GM21526 (cell line): Measurements from ENCODE around the gene MCUB.
"Not testable (repeated sequence)": the region's sequence is repeated elsewhere in the genome, so short reads cannot be mapped to it uniquely, and the experiment has no call there.

Experiments used
- ATAC-seq: cut with Tn5 transposase; IDR thresholded peaks from one replicate; pipeline ENCODE4 v1.9.1; 2021; ENCODE audit warnings: moderate library complexity; ENCODE audit not compliant: unreplicated experiment, low FRiP score

MCUB gene, protein sequence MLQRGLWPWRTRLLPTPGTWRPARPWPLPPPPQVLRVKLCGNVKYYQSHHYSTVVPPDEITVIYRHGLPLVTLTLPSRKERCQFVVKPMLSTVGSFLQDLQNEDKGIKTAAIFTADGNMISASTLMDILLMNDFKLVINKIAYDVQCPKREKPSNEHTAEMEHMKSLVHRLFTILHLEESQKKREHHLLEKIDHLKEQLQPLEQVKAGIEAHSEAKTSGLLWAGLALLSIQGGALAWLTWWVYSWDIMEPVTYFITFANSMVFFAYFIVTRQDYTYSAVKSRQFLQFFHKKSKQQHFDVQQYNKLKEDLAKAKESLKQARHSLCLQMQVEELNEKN

DNA sequence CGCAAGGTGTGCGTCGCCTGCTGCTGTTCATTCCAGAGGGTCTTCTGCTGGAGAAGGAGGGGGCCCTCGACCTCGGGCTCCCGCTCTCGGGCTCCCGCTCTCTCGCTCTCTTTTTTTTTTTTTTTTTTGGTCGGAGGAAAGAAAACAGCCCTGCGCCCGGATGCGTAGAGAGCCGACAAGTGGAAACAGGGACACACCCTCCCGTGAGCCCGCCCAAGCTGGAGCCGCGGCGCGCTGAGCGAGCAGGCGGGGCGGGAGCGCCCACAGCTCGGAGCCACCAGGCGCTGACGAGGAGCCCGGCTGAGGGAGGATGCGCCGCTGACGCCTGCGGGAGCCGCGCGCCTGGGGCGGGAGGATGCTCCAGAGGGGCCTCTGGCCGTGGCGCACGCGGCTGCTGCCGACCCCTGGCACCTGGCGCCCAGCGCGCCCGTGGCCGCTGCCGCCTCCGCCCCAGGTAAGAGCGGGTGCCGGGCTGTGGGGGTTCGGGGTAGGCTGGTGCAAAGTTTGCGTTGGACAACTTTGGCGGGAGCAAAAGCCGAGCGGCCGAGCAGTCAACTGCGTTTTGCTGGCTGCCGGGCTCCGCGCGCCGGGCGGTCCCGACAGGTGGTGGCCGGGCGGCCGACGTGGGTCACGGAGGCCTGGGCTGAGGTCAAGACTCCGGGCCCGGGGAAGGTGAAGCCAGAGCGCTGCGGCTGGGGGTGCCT, at the start of gene MCUB:
Gene MCUB (plus strand): TSS at position 264 of the 704 bp plus-strand sequence. CDS start 92 bp downstream, at position 356.
- ATAC-seq, result peak; percentile 87

DNA sequence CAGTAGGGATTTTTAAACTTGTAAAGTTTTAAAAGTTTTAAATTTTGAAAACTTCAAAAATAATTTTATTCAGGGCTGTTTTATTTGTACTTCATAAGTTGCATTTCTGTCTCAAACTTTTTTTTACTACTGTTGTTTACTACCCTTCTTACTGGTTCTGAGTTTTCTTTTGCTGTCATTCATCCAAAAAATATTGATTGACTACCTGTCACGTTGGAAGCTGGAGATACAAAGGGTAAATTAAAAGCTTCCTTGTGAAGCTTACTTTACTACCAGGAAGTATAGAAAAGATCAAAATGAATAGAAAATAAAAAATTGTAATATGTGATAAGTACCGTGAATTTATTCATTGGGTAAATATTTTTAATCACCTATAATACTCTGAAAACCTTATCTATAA, 49.4 kb upstream of the MCUB start:
- no peak for ATAC-seq

- ATAC-seq, result no peak
Measured at GRCh38 chr4:109511414-109511813, 48.6 kb upstream of the MCUB start.

- ATAC-seq, result not testable (repeated sequence)
Measured at GRCh38 chr4:109513368-109513767, 46.7 kb upstream of the MCUB start.

GRCh38 chr4:109532182-109532581, 27.9 kb upstream of the MCUB start:
- no peak for ATAC-seq

DNA sequence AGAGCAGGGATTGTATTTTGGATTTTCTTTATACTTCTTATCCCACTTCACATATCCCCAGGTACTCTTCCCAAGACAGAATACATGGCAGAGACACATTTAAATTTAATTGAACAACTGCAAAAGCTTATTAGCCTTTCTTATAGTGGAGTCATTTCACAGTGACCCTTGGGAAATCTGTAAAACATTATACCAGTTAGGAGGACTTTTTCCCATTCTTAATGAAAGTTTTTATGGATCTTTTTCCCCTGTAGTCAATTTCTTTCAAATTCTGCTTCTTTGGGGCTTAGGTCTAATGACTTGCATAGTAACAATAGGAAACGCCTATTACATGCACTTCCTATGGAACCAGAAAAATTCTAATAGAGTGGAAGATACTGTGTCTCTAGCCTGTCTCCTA, 14.6 kb upstream of the MCUB start:
- no peak for ATAC-seq

DNA sequence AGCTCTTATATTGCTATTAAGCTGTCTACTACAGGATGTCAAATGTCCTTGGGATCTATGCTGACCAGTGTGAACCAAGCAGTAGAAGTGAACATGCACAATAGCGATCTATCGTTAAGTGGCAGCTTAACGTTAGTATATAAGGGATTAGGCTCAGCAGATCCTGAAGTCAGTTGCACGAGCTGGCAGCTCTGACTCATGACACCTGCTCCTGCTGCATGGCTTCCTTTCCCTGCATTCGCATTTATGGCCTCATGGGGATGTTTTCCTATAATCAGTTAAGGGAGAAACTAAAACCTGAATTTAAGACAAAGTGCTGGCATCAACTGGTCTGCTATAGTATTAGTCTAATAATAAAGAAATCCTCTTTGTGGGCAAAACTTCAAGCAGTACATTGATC, 12.7 kb upstream of the MCUB start:
- ATAC-seq, result no peak

GRCh38 chr4:109548655-109549054, 11.4 kb upstream of the MCUB start:
- ATAC-seq, result no peak

GRCh38 chr4:109552237-109552636, 7.8 kb upstream of the MCUB start:
- ATAC-seq, result no peak

DNA sequence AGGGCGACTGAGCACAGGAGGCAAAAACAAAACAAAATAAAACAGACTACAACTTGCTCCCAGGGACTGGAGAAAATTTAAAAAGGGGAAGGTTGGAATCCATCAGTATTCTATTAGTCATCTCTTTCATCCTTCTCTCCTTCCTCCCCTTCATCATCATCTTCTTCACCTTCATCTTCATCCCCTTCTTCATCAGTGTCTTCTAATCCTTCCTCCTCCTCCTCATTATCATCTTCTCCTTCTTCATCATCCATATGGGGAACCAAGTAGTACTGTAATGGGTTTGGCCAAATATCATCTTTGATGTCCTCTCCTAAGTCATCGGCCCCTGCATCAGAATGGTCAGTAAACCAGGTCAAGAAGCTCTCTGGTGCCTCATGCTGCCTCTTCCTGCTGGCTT, 6.9 kb upstream of the MCUB start:
- ATAC-seq, result no peak

- no peak for ATAC-seq
Measured at GRCh38 chr4:109554971-109555370, 5.1 kb upstream of the MCUB start.

DNA sequence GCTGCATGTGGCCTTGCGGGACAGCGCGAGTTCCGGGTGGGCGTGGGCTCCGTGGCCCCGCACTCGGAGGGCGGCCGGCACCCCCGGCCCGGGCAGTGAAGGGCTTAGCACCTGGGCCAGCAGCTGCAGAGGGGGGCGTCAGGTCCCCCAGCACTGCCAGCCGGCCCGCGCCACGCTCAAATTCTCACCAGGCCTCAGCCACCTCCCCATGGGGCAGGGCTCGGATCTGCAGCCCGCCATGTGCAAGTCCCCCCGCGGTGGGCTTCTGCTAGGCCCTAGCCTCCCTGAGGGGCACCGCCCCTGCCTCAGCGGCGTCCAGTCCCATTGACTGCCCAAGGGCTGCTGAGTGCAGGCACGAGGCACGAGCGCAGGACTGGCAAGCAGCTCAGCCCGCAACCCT, 2.6 kb upstream of the MCUB start:
- no peak for ATAC-seq

DNA sequence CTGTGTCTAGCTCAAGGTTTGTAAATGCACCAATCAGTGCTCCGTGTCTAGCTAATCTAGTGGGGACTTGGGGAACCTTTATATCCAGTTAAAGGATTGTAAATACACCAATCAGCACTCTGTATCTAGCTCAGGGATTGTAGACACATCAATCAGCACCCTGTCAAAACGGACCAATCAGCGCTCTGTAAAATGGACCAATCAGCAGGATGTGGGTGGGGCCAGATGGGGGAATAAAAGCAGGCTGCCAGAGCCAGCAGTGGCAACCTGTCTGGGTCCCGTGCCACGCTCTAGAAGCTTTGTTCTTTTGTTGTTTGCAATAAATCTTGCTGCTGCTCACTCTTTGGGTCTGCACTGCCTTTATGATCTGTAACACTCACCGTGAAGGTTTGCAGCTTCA, 2.0 kb upstream of the MCUB start:
- ATAC-seq, result not testable (repeated sequence)

DNA sequence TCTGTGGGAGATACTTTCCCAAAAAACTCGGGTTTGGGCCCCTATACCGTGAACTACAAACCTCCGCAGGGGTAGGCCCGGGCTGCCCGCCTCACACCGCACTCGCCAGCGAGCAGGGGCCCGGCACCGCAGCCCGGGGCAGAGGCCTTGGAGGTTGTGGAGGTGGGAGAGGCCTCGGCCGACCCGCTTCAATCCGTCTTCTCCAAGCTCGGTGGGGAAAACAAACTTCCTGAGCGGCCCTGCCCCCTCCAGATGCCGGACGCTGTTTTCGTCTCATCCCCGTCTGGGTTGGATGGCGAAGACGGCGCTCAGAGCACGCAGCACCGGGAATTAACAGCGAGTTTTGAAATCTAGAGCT, 442 bp upstream of the MCUB start:
- ATAC-seq, result peak; percentile 15

- peak; percentile 75 for ATAC-seq
Measured at GRCh38 chr4:109560687-109561461, 828 bp downstream of the MCUB start.

- ATAC-seq, result no peak
Measured at GRCh38 chr4:109562457-109563239, 2.6 kb downstream of the MCUB start.

DNA sequence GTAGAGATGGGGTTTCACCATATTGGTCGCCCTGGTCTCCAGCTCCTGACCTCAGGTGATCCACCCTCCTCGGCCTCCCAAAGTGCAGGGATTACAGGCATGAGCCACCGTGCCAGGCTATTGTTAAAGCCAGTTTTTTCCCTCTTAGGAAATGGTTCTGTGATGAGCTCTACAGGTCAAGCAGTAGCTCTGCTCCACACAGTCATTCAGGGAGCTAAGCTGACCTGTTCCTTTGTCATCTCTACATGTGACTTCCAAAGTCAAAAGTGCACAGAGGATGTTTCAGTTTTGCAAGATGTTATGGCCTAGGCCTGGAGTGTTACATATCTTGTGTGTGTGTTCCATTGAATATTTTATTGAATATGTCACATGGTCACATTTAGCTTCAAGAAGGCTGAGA, 11.4 kb downstream of the MCUB start:
- ATAC-seq, result no peak

- no peak for ATAC-seq
Measured at GRCh38 chr4:109572154-109572553, 12.1 kb downstream of the MCUB start.

DNA sequence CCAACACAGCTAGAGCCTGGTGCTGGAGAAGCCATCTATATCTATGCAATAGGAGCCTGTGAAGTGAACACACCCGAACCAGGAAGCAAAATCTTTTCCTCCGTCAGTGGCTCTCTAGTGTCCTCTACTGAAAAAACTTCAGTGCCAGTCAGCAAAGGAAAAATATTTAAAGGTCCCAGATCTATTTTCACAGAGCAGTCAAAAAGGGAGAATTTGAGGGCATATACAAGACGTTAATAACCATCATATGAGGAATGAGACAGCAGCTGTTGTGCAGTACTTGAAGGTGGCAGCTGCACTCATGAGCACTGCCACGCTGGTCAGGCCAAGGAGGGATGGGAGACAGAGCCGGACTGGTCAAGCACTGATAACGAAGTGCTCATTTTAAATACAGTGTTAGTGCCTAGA, 14.4 kb downstream of the MCUB start:
- ATAC-seq, result no peak

- no peak for ATAC-seq
Measured at GRCh38 chr4:109574931-109575804, 15.1 kb downstream of the MCUB start.
